Central memory CD4-positive, alpha-beta T cell (primary cell): ENCODE results near the gene MYL3.

Experiments used
- DNase-seq: peaks from one replicate; pipeline ENCODE4 v3.0.0; 2022

MYL3 gene

GRCh38 chr3:46864061-46864881, 1.0 kb upstream of the MYL3 start:
- no peak for DNase-seq

GRCh38 chr3:46862369-46863025, 747 bp downstream of the MYL3 start:
- no peak for DNase-seq

- DNase-seq = no peak
Observed at GRCh38 chr3:46861605-46862368, 1.5 kb downstream of the MYL3 start.

- no peak for DNase-seq
Observed at GRCh38 chr3:46860810-46861604, 2.2 kb downstream of the MYL3 start.

GRCh38 chr3:46860017-46860809, 3.0 kb downstream of the MYL3 start:
- DNase-seq = no peak

GRCh38 chr3:46859001-46859710, 4.1 kb downstream of the MYL3 start:
- DNase-seq = no peak

- no peak for DNase-seq
Observed at GRCh38 chr3:46858456-46858855, 4.8 kb downstream of the MYL3 start.

GRCh38 chr3:46857485-46858341, 5.5 kb downstream of the MYL3 start:
- no peak for DNase-seq

- DNase-seq = no peak
Observed at GRCh38 chr3:46856576-46857471, 6.4 kb downstream of the MYL3 start.

- DNase-seq = no peak
Observed at GRCh38 chr3:46854555-46854991, 8.7 kb downstream of the MYL3 start.

GRCh38 chr3:46853441-46854415, 9.5 kb downstream of the MYL3 start:
- DNase-seq = no peak

- DNase-seq = no peak
Observed at GRCh38 chr3:46852839-46853355, 10.3 kb downstream of the MYL3 start.

GRCh38 chr3:46852334-46852720, 10.9 kb downstream of the MYL3 start:
- DNase-seq = no peak

- no peak for DNase-seq
Observed at GRCh38 chr3:46851364-46852333, 11.6 kb downstream of the MYL3 start.

- DNase-seq = no peak
Observed at GRCh38 chr3:46850468-46850779, 12.8 kb downstream of the MYL3 start.

- DNase-seq = no peak
Observed at GRCh38 chr3:46849686-46850467, 13.4 kb downstream of the MYL3 start.
